GM23338 (cell line): Measurements from ENCODE around the gene EID2B. TPM values are rescaled to one million over a fixed set of nuclear protein-coding genes. Genes with fewer than 3 reads are reported as not detected.

Experiments
- ATAC-seq: fragments of 200-7000 bp; cut with Tn5 transposase; 3 replicates; pipeline ENCODE4 v1.9.1; 2020
- DNase-seq: peaks from one replicate; pipeline ENCODE4 v3.0.0-alpha.2; 2015; ENCODE audit warnings: low spot score
- H2AFZ ChIP-seq: fragments of 200-600 bp; sonication (generic); 2 replicates; pipeline ENCODE4 v1.8.0; 2016; ENCODE audit warnings: antibody characterized with exemption, mild to moderate bottlenecking, moderate library complexity
- H3F3A ChIP-seq: fragments of 200-600 bp; sonication (generic); replicated peaks from 2 replicates; pipeline ENCODE4 v1.8.0; 2017; ENCODE audit warnings: antibody characterized with exemption, mixed run types, low read depth
- H3K27ac ChIP-seq: fragments of 200-600 bp; sonication (generic); 2 replicates; pipeline ENCODE4 v1.6.1; 2016; ENCODE audit warnings: low read depth
- H3K27me3 ChIP-seq: fragments of 200-600 bp; sonication (generic); 2 replicates; pipeline ENCODE4 v1.8.0; 2016; ENCODE audit warnings: mild to moderate bottlenecking, mixed run types, moderate library complexity; ENCODE audit not compliant: insufficient read depth
- H3K36me3 ChIP-seq: fragments of 200-600 bp; sonication (generic); 2 replicates; pipeline ENCODE4 v1.8.0; 2016; ENCODE audit warnings: mild to moderate bottlenecking; ENCODE audit not compliant: insufficient read depth
- H3K4me1 ChIP-seq: fragments of 200-600 bp; sonication (generic); 2 replicates; pipeline ENCODE4 v1.8.0; 2016; ENCODE audit warnings: mild to moderate bottlenecking, moderate library complexity; ENCODE audit not compliant: insufficient read depth
- H3K4me2 ChIP-seq: fragments of 200-600 bp; sonication (generic); 2 replicates; pipeline ENCODE4 v1.7.1; 2017; ENCODE audit warnings: mixed run types
- H3K4me3 ChIP-seq: fragments of 200-600 bp; sonication (generic); 2 replicates; pipeline ENCODE4 v1.6.1; 2016; ENCODE audit warnings: mixed run types
- H3K79me2 ChIP-seq: fragments of 200-600 bp; sonication (generic); replicated peaks from 2 replicates; pipeline ENCODE4 v1.8.0; 2017; ENCODE audit warnings: mild to moderate bottlenecking; ENCODE audit not compliant: insufficient read depth
- H3K9me2 ChIP-seq: fragments of 200-600 bp; sonication (generic); 2 replicates; pipeline ENCODE4 v1.8.0; 2017; ENCODE audit not compliant: insufficient read depth
- H4K20me1 ChIP-seq: fragments of 200-600 bp; sonication (generic); replicated peaks from 2 replicates; pipeline ENCODE4 v1.8.0; 2017; ENCODE audit warnings: mild to moderate bottlenecking; ENCODE audit not compliant: insufficient read depth
- H3K27ac Mint-ChIP-seq: 2 replicates; pipeline ENCODE4 v1.8.0; 2020; ENCODE audit warnings: inconsistent platforms, mild to moderate bottlenecking, moderate library complexity, mixed read lengths
- H3K27me3 Mint-ChIP-seq: 3 replicates; pipeline ENCODE4 v1.8.0; 2022; ENCODE audit warnings: low read depth, mild to moderate bottlenecking, moderate library complexity, mixed read lengths, inconsistent platforms; ENCODE audit not compliant: insufficient read depth, poor library complexity
- H3K36me3 Mint-ChIP-seq: 3 replicates; pipeline ENCODE4 v1.8.0; 2021; ENCODE audit warnings: low read depth, mild to moderate bottlenecking, inconsistent platforms, moderate library complexity, mixed read lengths
- H3K4me1 Mint-ChIP-seq: 3 replicates; pipeline ENCODE4 v1.8.0; 2020; ENCODE audit warnings: mild to moderate bottlenecking, inconsistent platforms, mixed read lengths
- H3K4me3 Mint-ChIP-seq: 3 replicates; pipeline ENCODE4 v1.8.0; 2021; ENCODE audit warnings: moderate library complexity, mild to moderate bottlenecking, inconsistent platforms, mixed read lengths
- H3K9me3 Mint-ChIP-seq: 3 replicates; pipeline ENCODE4 v1.8.0; 2020; ENCODE audit warnings: moderate library complexity, mild to moderate bottlenecking, inconsistent platforms, mixed read lengths
- CTCF ChIP-seq, 2 experiments: fragments of 200-600 bp in 1 of 2; sonication (generic) in 1 of 2; conservative IDR thresholded peaks; 2 replicates each; pipeline versions ENCODE4 v1.5.1 to v1.6.1; 2016 to 2017; ENCODE audit warnings: antibody characterized with exemption in 2 of 2, low read depth in 2 of 2, mild to moderate bottlenecking in 2 of 2, moderate library complexity in 1 of 2
- ETS1 ChIP-seq: IDR thresholded peaks from 2 replicates; pipeline ENCODE4 v1.6.1; 2016; ENCODE audit warnings: antibody characterized with exemption
- JUNB ChIP-seq: IDR thresholded peaks from one replicate; pipeline ENCODE4 v1.6.1; 2016; ENCODE audit warnings: antibody characterized with exemption; ENCODE audit not compliant: unreplicated experiment
- NANOG ChIP-seq: IDR thresholded peaks from 2 replicates; pipeline ENCODE4 v1.6.1; 2016; ENCODE audit warnings: antibody characterized with exemption, borderline replicate concordance
- REST ChIP-seq: IDR thresholded peaks from one replicate; pipeline ENCODE4 v1.6.1; 2018; ENCODE audit warnings: antibody characterized with exemption; ENCODE audit not compliant: unreplicated experiment
- STAT1 ChIP-seq: IDR thresholded peaks from one replicate; pipeline ENCODE4 v1.6.1; 2016; ENCODE audit warnings: antibody characterized with exemption; ENCODE audit not compliant: unreplicated experiment
- ZNF114 ChIP-seq: fragments of 250-450 bp; sonication (Bioruptor Pico); IDR thresholded peaks from 2 replicates; pipeline ENCODE4 v1.5.0; 2020; ENCODE audit warnings: mild to moderate bottlenecking, moderate library complexity
- ZNF331 ChIP-seq: fragments of 250-450 bp; sonication (Bioruptor Pico); IDR thresholded peaks from 2 replicates; pipeline ENCODE4 v1.5.0; 2020; ENCODE audit warnings: low read depth, mild to moderate bottlenecking, moderate library complexity
- ZNF462 ChIP-seq: fragments of 250-450 bp; sonication (Bioruptor Pico); IDR thresholded peaks from 2 replicates; pipeline ENCODE4 v1.5.0; 2020; ENCODE audit warnings: mild to moderate bottlenecking, moderate library complexity
- polyA plus RNA-seq: library from polyadenylated mRNA; unstranded; fragments of >200 nt; fragmentation: Nextera tagmentation; extraction: Ambion mirVana; gene quantifications from 2 replicates; pipeline ENCODE4 v1.2.1, GENCODE V29; 2016
- total RNA-seq: library from RNA; depleted of rRNA; stranded (reverse); fragments of >200 nt; shearing (Covaris generic); gene quantifications from 2 replicates; pipeline ENCODE4 v1.2.3, GENCODE V29; 2014

The EID2B gene
- total and polyA plus RNA-seq, 2 experiments from 2014 or later, result 2.5 to 4.6 TPM

GRCh38 chr19:39557811-39558623 lies 25.4 kb upstream of the EID2B start:
- Mint-ChIP-seq H3K36me3 (no peaks in the 10 kb centered on the region), H3K27ac (no peak overlapping the region), H3K9me3 (no peaks in the 10 kb centered on the region), H3K4me1 (no peaks in the 10 kb centered on the region), H3K4me3 (no peak overlapping the region), H3K27me3 (peaks cover 3% of the 10 kb centered on the region)
- H3K27me3 ChIP-seq, result no peaks in the 10 kb centered on the region
- no peaks in the 10 kb centered on the region for H3K79me2 ChIP-seq
- H3K4me3 ChIP-seq, result no peak overlapping the region
- no peak overlapping the region for H2AFZ ChIP-seq
- H4K20me1 ChIP-seq, result no peaks in the 10 kb centered on the region
- no peak for TF ChIP-seq STAT1
- no peak for TF ChIP-seq ETS1
- TF ChIP-seq CTCF (conservative IDR thresholded peaks at IDR 0.05; ENCODE audit: low read depth in 2 of 2), result no peak
- TF ChIP-seq ZNF114 (CRISPR knock-in tag), result no peak
- no peak for TF ChIP-seq ZNF462 (CRISPR knock-in tag)
- TF ChIP-seq ZNF331 (CRISPR knock-in tag), result no peak
- no peak for TF ChIP-seq NANOG
- no peak for TF ChIP-seq REST
- TF ChIP-seq JUNB, result no peak
- no peaks in the 10 kb centered on the region for H3K9me2 ChIP-seq
- no peaks in the 10 kb centered on the region for H3K4me1 ChIP-seq
- peak; percentile 42; the same call in 2 of the 3 replicates for ATAC-seq
- no peaks in the 10 kb centered on the region for H3F3A ChIP-seq
- no peak overlapping the region for H3K27ac ChIP-seq
- no peaks in the 10 kb centered on the region for H3K36me3 ChIP-seq
- H3K4me2 ChIP-seq, result no peak overlapping the region
- DNase-seq, result no peak
